Ishikawa (cell line): ENCODE results near the gene GPX4.

ENCODE experiments used
- CEBPB ChIP-seq: IDR thresholded peaks from 2 replicates; pipeline ENCODE4 v1.6.1; 2012
- CREB1 ChIP-seq: IDR thresholded peaks from 2 replicates; pipeline ENCODE4 v1.6.1; 2012; ENCODE audit warnings: low read depth
- EGR1 ChIP-seq: IDR thresholded peaks from 2 replicates; pipeline ENCODE4 v1.6.1; 2012
- EP300 ChIP-seq: IDR thresholded peaks from 2 replicates; pipeline ENCODE4 v1.6.1; 2012; ENCODE audit warnings: borderline replicate concordance
- FOXM1 ChIP-seq: IDR thresholded peaks from 2 replicates; pipeline ENCODE4 v1.6.1; 2012; ENCODE audit warnings: low read depth, borderline replicate concordance
- NFIC ChIP-seq: IDR thresholded peaks from 2 replicates; pipeline ENCODE4 v1.6.1; 2012
- RAD21 ChIP-seq: IDR thresholded peaks from 2 replicates; pipeline ENCODE4 v1.6.1; 2012; ENCODE audit warnings: low read depth
- TAF1 ChIP-seq: IDR thresholded peaks from 2 replicates; pipeline ENCODE4 v1.6.1; 2012; ENCODE audit warnings: low read depth, mild to moderate bottlenecking
- TCF12 ChIP-seq: IDR thresholded peaks from 2 replicates; pipeline ENCODE4 v1.6.1; 2012; ENCODE audit warnings: low read depth
- TEAD4 ChIP-seq: IDR thresholded peaks from 2 replicates; pipeline ENCODE4 v1.6.1; 2012
- YY1 ChIP-seq: IDR thresholded peaks from 2 replicates; pipeline ENCODE4 v1.6.1; 2012; ENCODE audit warnings: low read depth
- ZBTB7A ChIP-seq: IDR thresholded peaks from 2 replicates; pipeline ENCODE4 v1.6.1; 2012; ENCODE audit warnings: low read depth
- TF ChIP-seq, protein P1 (sequence below): IDR thresholded peaks from 2 replicates; pipeline ENCODE4 v1.6.1; 2012; ENCODE audit warnings: low read depth, mild to moderate bottlenecking
- TF ChIP-seq, protein P2 (sequence below): IDR thresholded peaks from 2 replicates; pipeline ENCODE4 v1.6.1; 2012
- TF ChIP-seq, protein P3 (sequence below): IDR thresholded peaks from 2 replicates; pipeline ENCODE4 v1.6.1; 2012

The GPX4 gene

DNA sequence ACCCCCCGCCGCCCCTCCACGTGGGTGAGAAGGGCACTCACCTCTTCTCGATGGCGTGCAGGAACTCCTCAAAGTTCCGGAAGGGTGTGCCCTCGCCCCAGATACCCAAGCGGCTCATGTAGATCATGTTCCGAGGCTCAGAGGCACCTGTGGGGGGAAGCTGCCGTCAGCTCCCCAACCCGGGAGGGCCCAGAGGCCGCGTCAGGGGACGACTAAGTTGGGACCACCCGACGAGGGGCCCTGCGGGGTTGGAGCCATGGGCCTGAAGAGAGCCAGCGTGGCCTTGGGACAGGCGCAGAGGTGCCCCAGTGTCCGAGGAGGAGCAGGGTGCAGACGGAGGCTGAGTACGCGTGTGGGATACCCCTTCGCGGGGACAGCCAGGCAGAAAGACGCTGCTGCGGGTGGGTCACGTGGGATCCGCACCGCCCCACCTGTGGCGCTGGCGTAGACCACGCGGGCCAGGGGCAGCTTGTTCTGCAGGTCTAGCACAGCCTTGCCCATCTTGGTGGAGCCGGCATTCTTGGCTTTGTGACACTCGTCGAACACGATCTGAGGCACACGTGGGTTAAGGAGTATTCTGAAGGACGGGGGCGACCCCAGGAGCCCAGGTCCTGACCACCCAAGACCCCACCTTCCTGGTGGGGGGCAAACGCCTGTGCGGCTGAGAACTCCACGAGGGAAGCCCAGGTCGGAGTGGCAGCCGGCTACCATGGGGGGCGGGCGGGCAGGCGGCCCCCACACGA is 15.9 kb downstream of the GPX4 start:
- no peak for TF ChIP-seq ZBTB7A

DNA sequence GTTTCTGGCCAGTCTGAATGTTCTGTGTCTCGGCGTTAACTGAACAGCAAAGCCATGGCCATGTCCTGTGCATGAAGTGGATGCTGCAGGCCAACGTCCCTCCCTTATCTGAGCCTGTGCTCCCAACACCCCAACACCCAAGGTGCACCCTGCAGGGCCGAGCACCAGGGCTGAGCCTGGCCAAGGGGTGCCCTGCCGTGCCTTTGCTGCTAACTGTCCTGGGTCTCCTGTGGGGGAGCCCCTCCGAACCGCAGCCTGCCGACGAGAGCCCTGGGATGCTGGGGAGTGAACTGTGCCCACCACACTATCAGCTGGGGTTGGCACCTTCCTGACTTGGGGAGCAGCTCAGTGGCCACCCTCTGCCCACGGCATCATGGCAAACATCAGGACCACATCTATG is 17.6 kb downstream of the GPX4 start:
- no peak for TF ChIP-seq FOXM1
- TF ChIP-seq, protein P1, sequence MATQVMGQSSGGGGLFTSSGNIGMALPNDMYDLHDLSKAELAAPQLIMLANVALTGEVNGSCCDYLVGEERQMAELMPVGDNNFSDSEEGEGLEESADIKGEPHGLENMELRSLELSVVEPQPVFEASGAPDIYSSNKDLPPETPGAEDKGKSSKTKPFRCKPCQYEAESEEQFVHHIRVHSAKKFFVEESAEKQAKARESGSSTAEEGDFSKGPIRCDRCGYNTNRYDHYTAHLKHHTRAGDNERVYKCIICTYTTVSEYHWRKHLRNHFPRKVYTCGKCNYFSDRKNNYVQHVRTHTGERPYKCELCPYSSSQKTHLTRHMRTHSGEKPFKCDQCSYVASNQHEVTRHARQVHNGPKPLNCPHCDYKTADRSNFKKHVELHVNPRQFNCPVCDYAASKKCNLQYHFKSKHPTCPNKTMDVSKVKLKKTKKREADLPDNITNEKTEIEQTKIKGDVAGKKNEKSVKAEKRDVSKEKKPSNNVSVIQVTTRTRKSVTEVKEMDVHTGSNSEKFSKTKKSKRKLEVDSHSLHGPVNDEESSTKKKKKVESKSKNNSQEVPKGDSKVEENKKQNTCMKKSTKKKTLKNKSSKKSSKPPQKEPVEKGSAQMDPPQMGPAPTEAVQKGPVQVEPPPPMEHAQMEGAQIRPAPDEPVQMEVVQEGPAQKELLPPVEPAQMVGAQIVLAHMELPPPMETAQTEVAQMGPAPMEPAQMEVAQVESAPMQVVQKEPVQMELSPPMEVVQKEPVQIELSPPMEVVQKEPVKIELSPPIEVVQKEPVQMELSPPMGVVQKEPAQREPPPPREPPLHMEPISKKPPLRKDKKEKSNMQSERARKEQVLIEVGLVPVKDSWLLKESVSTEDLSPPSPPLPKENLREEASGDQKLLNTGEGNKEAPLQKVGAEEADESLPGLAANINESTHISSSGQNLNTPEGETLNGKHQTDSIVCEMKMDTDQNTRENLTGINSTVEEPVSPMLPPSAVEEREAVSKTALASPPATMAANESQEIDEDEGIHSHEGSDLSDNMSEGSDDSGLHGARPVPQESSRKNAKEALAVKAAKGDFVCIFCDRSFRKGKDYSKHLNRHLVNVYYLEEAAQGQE = no peak
- TF ChIP-seq YY1 = no peak
- TF ChIP-seq, protein P2, sequence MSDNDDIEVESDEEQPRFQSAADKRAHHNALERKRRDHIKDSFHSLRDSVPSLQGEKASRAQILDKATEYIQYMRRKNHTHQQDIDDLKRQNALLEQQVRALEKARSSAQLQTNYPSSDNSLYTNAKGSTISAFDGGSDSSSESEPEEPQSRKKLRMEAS = no peak
- no peak for TF ChIP-seq CEBPB
- TF ChIP-seq NFIC = no peak
- no peak for TF ChIP-seq CREB1
- no peak for TF ChIP-seq RAD21
- TF ChIP-seq EP300 = no peak
- TF ChIP-seq TAF1 = no peak
- no peak for TF ChIP-seq ZBTB7A
- TF ChIP-seq EGR1 = no peak
- TF ChIP-seq, protein P3, sequence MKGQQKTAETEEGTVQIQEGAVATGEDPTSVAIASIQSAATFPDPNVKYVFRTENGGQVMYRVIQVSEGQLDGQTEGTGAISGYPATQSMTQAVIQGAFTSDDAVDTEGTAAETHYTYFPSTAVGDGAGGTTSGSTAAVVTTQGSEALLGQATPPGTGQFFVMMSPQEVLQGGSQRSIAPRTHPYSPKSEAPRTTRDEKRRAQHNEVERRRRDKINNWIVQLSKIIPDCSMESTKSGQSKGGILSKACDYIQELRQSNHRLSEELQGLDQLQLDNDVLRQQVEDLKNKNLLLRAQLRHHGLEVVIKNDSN = no peak
- TF ChIP-seq TCF12 = no peak

DNA sequence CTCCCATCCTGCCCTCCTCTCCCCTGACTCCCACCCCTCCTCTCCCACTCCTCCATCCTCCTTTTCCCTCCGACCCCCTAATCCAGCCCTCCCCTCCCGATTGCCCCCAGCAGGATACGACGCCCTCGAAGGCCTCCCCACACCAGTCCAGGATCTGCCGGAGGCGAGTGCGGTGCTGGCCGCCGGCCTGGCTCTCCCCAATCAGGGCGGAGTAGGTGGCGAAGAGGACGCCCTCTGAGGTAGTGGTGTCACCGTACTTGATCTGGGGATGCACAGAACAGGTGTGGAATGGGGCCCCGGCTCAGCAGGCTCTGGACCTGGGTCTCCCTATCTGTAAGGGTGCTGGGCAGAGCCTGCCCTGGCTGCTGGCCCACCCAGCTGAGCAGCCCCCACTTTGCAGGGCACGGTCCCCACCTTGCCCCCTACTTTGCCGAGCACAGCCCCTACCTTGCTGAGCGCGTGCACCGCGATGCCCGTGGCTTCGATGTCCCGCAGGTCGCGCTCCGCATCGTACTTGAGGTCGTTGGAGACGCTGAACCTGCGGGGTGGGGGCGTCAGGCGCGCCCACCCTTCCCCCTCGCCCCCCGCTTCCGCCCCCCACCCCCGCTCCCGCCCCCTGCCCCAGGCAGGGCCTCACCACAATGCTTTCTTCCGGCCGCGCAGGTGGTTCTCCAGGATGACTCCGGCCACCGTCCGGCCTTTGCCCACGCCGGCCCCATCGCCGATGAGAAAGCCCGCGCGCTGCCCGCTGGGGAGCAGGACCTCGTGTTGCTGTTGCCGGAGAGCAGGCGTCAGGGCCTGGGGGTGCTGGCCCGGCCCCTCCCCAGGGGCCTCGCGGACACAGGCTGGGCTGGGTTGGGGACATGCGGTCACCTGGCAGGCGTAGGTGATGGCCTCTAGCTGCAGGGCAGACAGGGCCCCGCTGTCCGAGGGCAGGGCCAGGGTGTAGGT is 18.5 kb downstream of the GPX4 start:
- TF ChIP-seq YY1 = no peak
- no peak for TF ChIP-seq RAD21
- TF ChIP-seq CEBPB = no peak
- TF ChIP-seq, protein P3 = no peak
- no peak for TF ChIP-seq EP300
- TF ChIP-seq, protein P1 = no peak
- no peak for TF ChIP-seq TCF12
- no peak for TF ChIP-seq CREB1
- TF ChIP-seq, protein P2 = no peak
- no peak for TF ChIP-seq ZBTB7A
- no peak for TF ChIP-seq TEAD4
- no peak for TF ChIP-seq EGR1
- TF ChIP-seq TAF1 = no peak
- no peak for TF ChIP-seq FOXM1
- TF ChIP-seq NFIC = no peak

DNA sequence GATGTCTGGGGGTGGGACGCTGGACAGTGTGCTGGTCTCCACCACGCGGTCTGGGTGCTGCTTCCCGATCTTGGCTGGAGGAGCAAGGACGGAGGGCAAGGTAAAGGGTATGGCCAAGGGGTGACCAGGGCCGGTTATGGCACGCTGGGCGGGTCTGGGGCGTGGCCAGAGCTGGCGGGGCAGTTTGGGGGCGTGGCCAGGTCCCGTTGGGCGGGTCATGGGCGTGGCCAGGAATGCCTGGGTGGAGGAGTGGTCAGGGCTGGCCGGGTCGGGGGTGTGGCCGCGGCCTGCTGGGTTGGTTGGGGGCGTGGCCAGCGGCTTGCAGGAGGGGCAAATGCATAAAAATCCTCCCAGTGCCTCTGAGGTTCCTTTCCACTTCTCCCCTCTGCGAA is 19.2 kb downstream of the GPX4 start:
- TF ChIP-seq, protein P2 = no peak
- TF ChIP-seq YY1 (no peak), TCF12 (no peak), CEBPB (no peak), TEAD4 (no peak), CREB1 (no peak), RAD21 (no peak), NFIC (no peak)

DNA sequence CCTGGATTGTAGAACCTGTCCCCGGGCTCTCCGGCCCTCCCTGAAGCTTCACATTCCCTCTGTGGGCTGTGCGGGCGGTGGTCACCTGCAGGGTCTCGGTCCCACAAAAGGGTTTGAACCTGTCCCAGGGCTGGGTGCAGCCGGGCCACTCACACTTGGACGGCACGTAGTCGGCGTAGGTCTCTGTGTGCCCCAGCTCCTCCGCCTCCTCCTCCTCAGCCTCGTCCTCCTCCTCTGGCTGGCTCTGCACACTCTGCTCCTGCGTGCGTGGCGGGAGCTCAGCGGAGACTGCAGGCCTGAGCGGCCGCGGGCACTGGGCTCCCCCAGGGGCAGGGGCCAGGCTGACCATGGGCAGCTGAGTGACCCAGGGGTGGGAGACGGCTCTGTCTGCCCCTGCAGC is 19.6 kb downstream of the GPX4 start:
- TF ChIP-seq, protein P1 = no peak
- TF ChIP-seq FOXM1 = no peak
- TF ChIP-seq NFIC = no peak
- TF ChIP-seq EGR1 = no peak
- TF ChIP-seq, protein P3 = no peak
- no peak for TF ChIP-seq CREB1
- TF ChIP-seq, protein P2 = no peak
- TF ChIP-seq TCF12 = no peak
- no peak for TF ChIP-seq TAF1
- TF ChIP-seq ZBTB7A = no peak
- no peak for TF ChIP-seq YY1
- no peak for TF ChIP-seq CEBPB
- no peak for TF ChIP-seq RAD21
- TF ChIP-seq TEAD4 = no peak
- no peak for TF ChIP-seq EP300
